NOMO-1 treated with DMSO at 0.1 percent for 48 hours (cell line): Measurements from ENCODE around the gene MRPS12.
A peak's percentile ranks its signal among the peaks of the same experiment; 100 is the strongest.

ENCODE experiments used
- DNase-seq: peaks from one replicate; lab custom pipeline; 2025; ENCODE audit not compliant: unreplicated experiment; lab: John Stamatoyannopoulos, UW

Gene MRPS12

DNA sequence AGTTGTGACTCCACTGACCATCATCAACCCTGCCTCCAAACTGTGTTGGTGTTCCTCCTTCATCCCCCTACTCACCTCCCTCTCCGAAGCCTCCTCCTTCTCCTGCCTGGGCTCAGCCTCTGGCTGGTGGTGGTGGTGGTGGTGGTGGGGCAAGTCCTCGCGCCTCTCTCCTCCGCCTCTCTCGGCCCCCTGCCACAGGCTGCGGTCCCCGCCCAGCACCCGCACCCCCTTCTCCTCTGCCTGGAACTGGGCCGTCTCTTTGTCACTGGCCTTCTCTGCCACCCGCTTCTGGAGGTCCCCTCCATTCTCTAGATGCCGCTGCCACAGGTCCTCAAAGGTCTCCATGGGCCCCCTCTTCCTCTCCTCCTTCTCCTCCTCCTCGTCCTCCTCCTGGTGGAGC lies 20.3 kb upstream of the MRPS12 start:
- no peak for DNase-seq

DNA sequence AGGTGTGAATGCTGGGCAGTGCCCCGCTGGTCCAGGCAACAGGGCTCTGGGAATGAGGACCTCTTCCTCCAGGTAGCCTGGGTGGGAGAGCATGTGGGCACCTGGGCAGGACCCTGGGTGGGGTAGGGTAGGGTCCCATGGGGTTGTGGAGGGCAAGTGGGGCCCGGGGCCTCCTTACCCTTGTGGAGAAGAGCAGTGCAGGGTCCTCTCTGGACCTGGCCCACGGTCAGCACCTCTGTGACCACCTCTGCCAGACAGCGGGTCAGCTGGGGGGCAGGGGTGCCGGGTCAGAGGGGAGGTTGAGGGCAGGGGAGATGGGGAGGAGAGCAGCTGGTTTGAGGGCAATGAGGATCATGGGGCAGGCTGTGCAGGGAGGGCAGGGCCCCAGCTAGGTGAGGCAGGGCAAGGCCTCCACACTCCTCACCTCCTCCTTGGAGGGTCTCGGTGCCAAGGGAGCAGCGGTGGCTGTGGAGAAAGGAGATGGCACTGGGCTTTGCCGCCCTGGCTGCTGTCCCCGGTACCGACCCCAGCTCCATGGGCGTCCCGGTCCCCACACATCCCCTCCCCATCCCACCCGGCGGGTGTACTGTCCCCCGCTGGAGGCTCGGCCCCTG lies 19.2 kb upstream of the MRPS12 start:
- no peak for DNase-seq

DNA sequence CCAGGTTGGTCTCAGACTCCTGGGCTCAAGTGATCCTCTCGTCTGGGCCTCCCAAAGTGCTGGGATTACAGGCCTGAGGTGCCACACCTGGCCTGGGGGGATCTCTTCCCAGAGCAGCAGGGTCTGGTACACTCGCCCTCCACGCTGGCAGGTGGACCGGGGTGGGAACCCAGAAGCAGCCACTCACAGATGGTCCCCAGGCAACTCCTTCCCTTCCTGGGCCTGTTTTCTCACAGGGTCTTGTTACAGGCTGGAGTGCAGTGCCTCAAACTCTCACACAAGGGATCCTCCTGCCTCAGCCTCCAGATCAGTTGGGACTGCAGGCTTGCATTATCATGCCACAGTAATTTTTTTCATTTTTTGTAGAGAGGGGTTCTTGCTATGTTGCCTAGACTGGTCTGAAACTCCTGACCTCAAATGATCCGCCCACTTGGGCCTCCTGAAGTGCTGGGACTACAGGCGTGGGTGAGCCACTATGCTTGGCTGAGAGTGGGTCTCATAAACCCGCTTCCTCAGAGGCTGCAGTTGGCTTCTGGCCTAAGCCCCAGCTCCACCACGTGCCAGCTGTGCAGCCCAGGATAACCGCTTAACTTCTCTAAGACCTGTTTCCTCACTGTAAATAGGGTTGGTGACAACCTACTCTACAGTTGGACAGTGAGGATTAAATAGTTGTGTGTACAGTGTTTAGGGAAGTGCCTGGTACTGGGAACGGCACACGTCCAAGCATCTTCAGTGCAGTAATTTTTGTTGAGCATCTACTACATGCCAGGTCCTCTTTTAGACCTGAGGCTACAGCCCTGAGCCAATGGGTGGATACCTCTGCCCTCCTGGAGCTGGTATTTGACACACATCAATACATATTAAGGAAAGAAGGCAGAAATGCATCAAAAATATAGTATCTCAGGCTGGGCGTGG lies 17.9 kb upstream of the MRPS12 start:
- no peak for DNase-seq

DNA sequence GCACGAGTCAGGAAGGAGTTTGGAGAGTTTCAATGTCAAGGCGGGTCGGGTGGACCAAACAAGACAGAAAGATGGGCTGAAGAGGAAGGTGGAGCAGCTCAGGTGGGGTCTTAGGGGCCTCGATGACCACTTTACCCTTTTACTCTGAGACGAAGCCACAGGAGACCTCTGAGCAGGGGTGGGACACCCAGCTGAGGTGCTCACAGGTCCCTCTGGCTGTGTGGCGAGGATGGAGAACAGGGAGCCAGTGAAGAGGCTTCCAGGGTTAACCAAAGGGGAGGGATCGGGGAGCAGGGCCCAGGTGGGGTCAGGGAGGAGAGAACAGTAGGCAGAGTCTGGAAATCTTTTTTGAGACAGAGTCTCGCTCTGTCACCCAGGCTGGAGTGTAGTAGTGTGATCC lies 16.8 kb upstream of the MRPS12 start:
- DNase-seq: no peak

DNA sequence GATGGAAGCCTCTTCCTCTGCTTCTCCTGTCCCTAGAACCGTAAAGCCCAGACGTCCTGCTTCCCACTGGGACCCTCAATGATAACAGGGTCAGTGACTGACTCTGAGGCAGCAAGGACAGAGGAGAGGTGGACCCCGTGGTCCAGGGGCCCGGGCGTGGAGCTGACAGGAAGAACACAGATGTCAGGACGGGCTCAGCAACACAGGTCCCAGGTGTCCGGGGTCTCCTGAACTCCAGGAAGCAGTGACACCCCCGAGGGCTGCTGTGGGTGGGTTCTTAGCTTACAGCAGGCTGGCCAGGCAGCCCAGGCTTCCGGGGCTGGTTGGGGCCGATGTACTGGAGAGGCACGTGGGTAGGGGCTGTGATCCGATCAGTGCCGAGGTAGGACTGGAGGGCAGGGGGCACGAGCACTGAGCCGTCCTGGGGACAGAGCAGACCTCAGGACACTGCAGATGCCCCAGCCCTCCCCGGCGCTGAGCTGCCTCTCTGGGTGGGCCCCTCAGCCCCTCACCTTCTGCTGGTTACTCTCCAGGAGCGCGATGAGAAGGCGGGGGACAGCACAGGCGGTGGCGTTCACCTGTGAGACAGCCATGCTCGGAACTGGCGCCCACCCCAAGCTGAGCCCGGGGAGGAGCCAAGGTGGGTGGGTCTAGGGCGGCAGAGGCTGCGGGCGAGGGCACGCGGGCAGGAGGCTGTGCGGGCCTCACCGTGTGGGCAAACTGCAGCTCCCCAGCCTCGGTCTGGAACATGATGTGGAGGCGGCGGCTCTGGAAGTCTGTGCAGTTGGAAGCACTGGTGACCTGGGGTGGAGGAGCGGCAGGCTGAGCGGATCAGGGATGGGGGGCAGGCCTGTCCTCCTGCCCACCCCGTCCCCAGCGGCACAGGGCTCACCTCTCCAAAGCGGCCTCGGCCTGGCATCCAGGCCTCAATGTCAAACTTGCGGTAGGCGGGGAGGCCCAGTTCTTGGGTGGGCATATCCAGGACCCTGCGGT lies 15.1 kb upstream of the MRPS12 start:
- no peak for DNase-seq

DNA sequence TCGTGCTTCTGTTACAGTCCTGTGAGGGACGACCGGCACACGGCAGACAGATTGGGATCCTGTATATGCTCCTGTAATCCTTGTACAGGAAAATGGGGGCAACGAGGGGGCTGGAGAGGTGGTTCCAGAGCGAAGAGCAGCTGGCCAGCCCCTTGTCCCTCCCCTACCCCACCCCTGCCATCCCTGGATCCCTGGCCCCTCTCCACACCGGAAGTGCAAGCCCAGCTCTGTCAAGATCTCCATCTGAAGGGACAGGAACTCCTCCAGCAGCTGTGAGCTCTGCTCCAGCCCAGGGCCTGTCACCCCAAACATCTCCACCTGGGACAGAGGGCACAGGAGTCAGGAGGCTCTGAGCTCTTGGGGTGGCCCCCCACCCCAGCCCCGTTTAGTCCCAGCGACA lies 13.2 kb upstream of the MRPS12 start:
- DNase-seq: no peak

DNA sequence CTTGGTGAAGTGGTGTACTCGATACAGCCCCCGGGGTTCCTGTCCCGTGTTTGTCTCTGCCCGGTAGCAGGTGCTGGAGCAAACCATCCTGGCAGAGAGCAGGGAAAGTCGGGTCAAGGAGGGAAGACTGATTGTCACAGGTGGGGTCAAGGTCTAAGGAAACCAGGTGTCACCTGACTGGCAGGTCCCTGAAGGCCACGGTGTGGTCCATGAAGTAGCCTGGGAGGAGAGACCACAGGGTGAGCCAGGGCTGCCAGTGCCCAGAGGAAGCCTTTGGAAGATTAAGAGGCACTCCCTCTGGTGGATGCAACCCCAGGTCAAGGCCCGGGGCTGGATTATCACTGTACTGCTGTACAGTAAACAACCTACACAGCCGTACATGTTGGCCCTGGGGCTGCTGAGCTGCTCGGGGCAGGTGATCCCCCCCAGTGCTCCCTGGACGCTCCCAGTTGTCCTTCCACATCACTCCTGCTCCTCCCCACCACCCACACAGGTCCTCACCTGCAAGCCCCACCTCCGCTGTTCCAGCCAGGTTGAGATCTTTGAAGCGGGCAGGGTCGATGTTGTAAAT lies 12.7 kb upstream of the MRPS12 start:
- no peak for DNase-seq

DNA sequence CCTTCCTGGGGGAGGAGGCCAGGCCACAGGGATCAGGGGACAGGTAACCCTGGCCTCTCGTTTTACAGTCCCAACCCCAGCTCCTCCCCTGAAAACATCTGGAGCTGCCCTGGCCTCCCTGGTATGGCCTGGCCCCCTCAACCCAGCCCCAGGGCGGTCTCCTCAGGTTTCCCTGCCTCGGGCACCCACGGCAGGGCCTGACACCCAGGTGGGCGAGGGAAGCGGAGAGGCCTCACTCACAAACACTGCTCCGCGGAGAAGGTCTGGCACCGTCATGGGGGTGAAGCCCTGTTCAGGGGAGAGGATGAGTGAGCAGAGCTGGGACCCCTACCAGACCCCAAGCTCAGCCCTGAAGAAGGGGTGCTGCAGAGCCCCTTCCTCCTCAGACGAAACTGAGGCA lies 12.2 kb upstream of the MRPS12 start:
- DNase-seq: no peak

DNA sequence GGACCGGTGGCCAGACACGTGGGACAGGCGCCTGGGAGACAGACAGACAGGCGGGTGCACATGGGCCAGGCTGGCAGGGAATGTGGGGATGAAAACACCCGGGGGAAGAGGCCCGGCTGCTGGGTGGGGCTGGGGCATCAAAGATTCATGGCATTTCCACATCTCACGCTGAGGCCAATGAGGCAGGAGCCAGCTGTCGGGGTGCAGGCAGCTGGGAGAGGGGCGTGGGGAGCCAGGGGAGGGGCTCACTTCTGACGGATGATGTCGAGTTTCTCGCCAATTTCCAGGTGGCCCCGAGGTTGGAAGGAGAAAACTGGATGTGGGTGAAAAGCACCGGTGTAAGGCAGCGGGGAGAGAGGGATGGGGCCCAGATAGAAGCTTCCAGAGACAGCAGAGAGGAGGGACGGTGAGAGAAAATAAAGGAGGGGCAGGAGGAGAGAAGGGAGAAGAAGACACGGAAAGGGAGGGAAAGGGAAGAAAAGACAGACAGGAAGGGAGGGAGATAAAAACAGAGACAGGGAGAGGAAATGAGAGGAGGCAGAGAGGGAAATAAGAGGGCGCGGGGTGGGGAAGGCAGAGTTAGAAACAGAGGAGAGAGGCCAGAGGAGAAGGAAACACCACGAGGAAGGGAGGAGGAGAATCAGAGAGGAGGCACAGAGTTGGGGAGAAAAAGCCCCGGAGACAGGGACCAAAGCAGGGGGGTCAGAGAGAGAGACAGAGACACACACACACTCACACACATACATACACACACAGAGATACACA lies 10.7 kb upstream of the MRPS12 start:
- DNase-seq: no peak

DNA sequence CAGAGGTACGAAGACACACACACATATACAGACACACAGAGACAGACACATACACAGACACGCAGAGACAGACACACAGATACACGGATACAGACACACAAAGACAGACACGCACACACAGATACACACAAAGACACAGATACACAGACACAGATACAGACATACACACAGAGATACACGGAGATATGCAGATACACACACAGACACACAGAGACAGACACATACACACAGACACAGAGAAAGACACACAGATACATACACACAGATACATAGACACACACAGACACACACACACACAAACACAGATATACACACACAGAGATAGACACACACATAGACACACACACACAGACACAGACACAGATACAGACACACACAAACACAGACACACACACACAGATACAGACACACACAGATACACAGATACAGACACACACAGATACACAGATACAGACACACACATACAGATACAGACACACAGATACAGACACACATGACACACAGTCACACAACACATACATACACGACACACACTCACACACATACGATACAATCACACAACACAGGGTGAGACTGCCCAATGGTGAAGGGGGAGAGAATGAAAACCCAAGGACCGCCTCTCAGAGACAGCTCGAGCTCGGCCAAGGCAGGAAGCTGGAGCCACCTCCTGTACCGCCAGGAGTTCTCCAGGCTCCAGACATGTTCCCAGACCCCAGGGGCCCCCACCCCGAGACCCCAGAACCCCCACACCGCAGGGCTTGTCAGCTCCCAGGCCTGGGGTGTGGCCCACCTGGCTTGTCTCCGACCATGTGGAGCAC lies 9.9 kb upstream of the MRPS12 start:
- no peak for DNase-seq

DNA sequence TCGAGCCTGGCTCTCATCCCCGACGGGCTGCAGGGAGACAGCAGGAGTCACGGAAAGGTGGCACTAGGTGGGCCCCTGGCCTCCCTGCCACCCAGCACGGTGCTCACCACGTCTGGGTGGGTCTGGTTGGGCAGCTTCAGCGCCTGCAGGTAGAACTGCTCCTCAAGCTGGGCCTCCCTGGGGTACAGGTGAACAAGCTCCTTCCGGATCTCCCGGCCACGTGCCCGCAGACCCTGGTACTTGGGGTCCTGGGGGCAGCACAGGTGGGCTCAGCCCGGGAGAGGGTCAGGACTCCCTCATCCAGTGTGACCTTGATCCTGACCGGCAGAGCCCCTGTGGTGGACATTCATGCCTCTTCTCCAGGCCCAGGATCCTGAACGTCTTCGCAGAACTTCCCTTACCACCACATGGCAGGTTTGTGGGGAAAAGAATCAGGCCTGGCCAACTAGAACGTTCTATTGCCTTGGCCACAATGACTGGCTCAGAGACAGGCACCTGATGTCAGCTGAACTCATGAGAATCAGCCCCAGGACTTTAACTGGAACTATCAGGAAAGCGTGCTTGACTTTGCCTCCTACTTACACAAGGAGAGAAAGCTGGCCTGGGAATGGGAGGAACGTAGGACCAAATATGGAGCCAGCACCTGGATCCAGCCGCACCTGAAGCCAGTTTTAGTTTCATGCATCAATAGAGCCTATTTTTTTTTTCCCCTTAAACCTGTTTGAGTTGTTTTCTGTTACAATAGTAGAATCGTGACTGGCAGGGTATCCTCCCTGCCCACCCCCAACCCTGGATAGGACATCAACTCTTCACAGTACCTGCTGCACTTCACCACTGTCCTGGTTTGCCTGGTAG lies 9.1 kb upstream of the MRPS12 start:
- DNase-seq: no peak

DNA sequence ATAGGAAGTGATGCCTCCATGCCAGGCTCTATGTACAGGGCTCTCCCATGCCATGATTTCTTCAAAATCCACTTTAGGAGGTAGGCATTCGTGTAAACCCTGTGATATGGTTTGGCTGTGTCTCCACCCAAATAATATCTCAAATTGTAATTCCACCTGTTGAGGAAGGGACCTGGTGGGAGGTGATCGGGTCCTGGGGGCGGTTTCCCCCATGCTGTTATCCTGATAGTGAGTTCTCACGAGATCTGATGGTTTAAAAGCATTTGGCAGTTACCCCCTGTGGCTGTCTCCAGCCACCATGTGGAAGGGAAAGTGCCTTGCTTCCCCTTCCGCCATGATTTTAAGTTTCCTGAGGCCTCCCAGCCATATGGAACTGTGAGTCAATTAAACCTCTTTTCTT lies 8.3 kb upstream of the MRPS12 start:
- no peak for DNase-seq

DNA sequence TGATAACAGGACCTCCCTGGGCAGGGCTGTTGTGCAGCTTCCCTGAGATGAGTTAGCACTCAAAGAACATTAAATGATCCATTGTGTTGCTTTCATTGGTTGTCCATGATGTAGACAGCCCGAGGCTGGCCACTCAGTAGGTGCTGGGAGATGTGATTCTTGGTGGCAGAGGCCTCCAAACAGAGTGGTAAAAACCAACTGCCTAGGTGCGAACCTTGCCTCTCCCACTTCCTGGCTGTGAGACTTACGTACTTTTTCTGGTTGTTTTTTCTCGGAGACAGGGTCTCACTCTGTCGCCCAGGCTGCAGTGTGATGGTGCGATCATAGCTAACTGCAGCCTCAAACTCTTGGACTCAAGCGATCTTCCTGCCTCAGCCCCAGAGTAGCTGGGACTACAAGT lies 6.4 kb upstream of the MRPS12 start:
- no peak for DNase-seq

DNA sequence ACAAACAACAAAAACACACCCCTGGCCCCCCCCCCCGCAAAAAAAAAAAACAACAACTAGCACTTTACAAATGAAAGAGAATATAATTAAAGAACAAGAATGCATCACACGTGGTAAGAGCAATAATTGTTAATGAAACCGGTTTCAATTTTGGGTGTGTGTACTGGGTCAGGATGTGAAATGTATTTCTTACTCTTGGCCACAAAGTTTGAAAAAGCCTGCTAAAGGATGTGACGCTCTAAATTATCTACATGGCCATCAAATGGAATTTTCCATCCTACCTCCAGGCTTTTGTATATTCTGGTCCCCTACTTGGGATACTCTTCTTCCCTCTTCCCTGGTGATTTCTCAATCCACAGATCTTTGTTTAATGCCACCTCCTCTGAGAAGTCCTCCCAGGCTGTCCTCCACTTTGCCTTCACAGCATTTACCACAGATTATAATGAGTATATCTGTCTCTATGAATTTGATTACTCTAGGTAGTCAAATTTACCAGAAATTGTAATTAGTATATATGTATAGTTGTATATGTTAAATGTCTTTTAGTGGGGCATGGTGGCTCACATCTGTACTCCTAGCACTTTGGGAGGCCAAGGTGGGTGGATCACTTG lies 2.2 kb upstream of the MRPS12 start:
- no peak for DNase-seq

DNA sequence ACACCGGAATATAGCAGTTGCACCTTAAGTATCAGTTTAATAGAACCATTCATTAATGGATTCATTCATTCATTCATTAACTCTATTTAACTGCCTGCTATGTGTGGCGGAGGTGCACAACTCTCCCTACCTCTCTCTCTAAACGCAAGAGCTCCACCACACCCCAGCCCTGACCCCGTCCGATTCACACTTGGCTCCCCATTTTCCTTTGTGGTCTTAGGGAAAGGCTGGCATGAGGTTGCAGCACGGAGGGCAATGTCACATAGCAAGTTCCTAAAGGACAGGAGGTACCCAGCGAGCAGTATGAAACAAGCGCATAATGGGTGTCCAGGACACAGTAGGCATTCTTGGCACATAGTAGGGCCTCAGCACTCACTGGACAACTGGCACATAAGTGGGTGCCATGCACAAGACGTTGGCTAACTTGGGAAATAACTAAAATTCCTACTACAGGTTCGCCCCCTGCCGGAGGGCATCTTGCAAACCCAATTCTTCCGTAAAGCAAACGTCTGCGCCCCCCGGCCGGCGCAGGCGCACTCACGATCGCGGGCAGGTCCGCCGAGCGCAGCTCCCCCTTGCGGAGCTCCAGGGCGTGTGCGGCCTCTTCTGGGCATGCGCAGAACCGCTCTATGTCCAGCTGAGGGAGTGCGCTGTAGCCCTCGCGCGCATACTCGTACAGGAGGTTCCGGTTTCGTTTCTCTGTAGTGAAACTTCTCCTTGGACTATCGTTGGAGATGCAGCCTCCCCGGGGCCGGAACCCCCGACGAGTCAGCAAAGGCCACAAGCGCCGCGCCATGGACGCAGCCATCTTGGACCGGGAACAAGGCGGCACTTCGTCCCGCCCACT lies 592 bp upstream of the MRPS12 start, which contains the start of gene SARS2:
TSS of gene SARS2 (minus strand) at position 835 of the 847 bp plus-strand sequence. CDS start at position 808, 27 bp downstream.
- peak; percentile 94 for DNase-seq

DNA sequence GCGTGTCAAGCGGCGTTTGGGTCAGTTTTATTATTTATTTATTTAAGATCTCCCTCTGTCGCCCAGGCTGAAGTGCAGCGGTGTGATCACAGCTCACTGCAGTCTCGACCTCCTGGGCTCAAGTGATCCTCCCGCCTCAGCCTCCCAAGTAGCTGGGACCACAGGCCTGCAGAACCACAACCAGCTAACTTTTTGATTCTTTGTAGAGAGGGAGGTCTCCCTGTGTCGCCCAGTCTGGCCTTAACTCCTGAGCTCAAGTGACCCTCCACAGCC lies 713 bp downstream of the MRPS12 start:
- no peak for DNase-seq

DNA sequence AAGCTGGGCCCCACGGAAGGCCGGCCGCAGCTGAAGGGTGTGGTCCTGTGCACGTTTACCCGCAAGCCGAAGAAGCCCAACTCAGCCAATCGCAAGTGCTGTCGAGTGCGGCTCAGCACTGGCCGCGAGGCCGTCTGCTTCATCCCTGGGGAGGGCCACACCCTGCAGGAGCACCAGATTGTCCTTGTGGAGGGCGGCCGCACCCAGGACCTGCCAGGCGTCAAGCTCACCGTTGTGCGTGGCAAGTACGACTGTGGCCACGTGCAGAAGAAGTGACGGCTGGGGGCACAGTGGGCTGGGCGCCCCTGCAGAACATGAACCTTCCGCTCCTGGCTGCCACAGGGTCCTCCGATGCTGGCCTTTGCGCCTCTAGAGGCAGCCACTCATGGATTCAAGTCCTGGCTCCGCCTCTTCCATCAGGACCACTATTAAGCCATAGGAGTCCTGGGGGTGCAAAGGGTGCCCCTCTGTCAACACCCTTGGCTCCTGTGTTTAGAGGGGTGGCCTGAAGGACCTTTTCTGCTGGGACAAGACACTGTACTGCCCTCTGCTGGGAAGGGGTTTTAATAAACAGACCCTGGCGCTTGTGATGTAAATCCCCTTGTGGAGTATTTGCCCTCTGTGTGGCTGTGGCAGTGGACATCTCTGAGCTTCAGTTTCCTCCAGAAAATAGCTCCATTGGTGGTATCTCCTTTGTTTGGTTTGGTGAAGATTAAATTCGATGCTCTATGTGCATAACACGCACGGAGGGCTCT lies 1.9 kb downstream of the MRPS12 start:
- DNase-seq: no peak
